Ishikawa (cell line): ENCODE measurements around the gene ACTG1.

ENCODE experiments used
- CEBPB ChIP-seq: IDR thresholded peaks from 2 replicates; pipeline ENCODE4 v1.6.1; 2012
- CREB1 ChIP-seq: IDR thresholded peaks from 2 replicates; pipeline ENCODE4 v1.6.1; 2012; ENCODE audit warnings: low read depth
- EGR1 ChIP-seq: IDR thresholded peaks from 2 replicates; pipeline ENCODE4 v1.6.1; 2012
- EP300 ChIP-seq: IDR thresholded peaks from 2 replicates; pipeline ENCODE4 v1.6.1; 2012; ENCODE audit warnings: borderline replicate concordance
- FOXM1 ChIP-seq: IDR thresholded peaks from 2 replicates; pipeline ENCODE4 v1.6.1; 2012; ENCODE audit warnings: low read depth, borderline replicate concordance
- NFIC ChIP-seq: IDR thresholded peaks from 2 replicates; pipeline ENCODE4 v1.6.1; 2012
- RAD21 ChIP-seq: IDR thresholded peaks from 2 replicates; pipeline ENCODE4 v1.6.1; 2012; ENCODE audit warnings: low read depth
- TAF1 ChIP-seq: IDR thresholded peaks from 2 replicates; pipeline ENCODE4 v1.6.1; 2012; ENCODE audit warnings: low read depth, mild to moderate bottlenecking
- TCF12 ChIP-seq: IDR thresholded peaks from 2 replicates; pipeline ENCODE4 v1.6.1; 2012; ENCODE audit warnings: low read depth
- TEAD4 ChIP-seq: IDR thresholded peaks from 2 replicates; pipeline ENCODE4 v1.6.1; 2012
- YY1 ChIP-seq: IDR thresholded peaks from 2 replicates; pipeline ENCODE4 v1.6.1; 2012; ENCODE audit warnings: low read depth
- ZBTB7A ChIP-seq: IDR thresholded peaks from 2 replicates; pipeline ENCODE4 v1.6.1; 2012; ENCODE audit warnings: low read depth
- TF ChIP-seq, protein P1 (sequence below): IDR thresholded peaks from 2 replicates; pipeline ENCODE4 v1.6.1; 2012; ENCODE audit warnings: low read depth, mild to moderate bottlenecking
- TF ChIP-seq, protein P2 (sequence below): IDR thresholded peaks from 2 replicates; pipeline ENCODE4 v1.6.1; 2012
- TF ChIP-seq, protein P3 (sequence below): IDR thresholded peaks from 2 replicates; pipeline ENCODE4 v1.6.1; 2012

The ACTG1 gene

DNA sequence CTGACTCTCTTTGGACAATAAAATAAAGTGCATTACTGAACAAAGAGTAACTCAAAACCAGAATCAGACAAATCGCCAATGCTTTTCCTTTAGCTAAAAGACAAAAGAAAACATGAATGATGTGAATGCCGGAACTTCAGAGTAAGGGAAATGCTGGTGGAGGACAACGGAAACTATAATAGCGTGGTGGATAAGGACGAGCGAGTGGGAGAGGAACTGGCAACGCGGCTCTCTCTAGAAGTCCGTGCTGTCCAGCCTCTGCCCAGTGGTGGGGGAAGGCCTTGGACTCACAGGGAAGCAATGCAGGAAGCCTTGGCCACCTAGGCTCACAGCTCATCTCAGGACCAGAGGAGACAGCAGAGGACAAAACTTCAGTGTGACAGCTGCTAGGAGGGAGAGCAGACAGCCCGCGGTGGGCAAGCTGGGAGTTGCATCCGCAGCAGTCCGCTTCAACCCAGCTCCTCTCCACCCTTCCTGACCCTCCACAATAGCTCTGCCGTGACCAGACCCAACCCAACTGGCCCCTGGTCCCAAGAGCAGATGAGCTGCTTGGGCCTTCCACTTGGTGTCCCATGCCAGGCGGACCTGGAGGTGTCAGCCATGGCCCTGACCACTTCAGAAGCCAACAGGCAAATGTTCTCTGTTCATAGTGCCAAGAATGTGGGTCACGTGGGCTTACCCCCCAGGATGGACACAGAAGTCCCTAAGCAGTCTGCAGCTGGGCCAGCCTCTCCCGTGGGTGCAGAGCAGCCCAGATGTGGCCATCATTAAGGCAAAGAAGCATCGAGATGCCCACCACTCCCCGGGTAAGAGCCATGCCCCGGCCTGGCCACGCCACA lies 44.9 kb upstream of the ACTG1 start:
- no peak for TF ChIP-seq TCF12
- TF ChIP-seq, protein P1, sequence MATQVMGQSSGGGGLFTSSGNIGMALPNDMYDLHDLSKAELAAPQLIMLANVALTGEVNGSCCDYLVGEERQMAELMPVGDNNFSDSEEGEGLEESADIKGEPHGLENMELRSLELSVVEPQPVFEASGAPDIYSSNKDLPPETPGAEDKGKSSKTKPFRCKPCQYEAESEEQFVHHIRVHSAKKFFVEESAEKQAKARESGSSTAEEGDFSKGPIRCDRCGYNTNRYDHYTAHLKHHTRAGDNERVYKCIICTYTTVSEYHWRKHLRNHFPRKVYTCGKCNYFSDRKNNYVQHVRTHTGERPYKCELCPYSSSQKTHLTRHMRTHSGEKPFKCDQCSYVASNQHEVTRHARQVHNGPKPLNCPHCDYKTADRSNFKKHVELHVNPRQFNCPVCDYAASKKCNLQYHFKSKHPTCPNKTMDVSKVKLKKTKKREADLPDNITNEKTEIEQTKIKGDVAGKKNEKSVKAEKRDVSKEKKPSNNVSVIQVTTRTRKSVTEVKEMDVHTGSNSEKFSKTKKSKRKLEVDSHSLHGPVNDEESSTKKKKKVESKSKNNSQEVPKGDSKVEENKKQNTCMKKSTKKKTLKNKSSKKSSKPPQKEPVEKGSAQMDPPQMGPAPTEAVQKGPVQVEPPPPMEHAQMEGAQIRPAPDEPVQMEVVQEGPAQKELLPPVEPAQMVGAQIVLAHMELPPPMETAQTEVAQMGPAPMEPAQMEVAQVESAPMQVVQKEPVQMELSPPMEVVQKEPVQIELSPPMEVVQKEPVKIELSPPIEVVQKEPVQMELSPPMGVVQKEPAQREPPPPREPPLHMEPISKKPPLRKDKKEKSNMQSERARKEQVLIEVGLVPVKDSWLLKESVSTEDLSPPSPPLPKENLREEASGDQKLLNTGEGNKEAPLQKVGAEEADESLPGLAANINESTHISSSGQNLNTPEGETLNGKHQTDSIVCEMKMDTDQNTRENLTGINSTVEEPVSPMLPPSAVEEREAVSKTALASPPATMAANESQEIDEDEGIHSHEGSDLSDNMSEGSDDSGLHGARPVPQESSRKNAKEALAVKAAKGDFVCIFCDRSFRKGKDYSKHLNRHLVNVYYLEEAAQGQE: no peak
- TF ChIP-seq, protein P2, sequence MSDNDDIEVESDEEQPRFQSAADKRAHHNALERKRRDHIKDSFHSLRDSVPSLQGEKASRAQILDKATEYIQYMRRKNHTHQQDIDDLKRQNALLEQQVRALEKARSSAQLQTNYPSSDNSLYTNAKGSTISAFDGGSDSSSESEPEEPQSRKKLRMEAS: no peak
- TF ChIP-seq, protein P3, sequence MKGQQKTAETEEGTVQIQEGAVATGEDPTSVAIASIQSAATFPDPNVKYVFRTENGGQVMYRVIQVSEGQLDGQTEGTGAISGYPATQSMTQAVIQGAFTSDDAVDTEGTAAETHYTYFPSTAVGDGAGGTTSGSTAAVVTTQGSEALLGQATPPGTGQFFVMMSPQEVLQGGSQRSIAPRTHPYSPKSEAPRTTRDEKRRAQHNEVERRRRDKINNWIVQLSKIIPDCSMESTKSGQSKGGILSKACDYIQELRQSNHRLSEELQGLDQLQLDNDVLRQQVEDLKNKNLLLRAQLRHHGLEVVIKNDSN: no peak
- no peak for TF ChIP-seq CREB1
- no peak for TF ChIP-seq YY1
- no peak for TF ChIP-seq TAF1
- TF ChIP-seq EGR1: no peak
- no peak for TF ChIP-seq FOXM1
- no peak for TF ChIP-seq NFIC
- no peak for TF ChIP-seq ZBTB7A
- TF ChIP-seq EP300: no peak
- no peak for TF ChIP-seq RAD21
- TF ChIP-seq CEBPB: no peak
- no peak for TF ChIP-seq TEAD4

DNA sequence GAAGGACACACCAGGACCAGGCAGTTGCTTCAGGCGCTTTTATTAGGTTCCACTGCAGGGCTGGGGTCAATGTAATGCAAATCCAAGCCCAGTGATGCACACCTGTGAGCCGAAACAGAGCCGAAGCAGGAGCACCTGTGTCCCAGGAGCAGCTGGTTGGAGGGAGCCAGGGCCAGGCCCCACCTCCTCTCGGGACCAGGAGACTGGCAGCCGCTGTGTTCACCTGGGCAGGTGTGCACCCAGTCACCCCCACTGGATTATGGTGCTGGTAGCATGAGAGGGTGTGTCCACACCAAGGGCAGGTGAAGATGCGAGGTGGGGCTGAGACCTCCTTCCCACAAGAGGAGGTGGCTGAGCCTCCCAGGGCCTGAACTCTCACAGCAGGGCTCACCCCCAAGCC lies 44.3 kb upstream of the ACTG1 start:
- no peak for TF ChIP-seq TEAD4
- TF ChIP-seq NFIC: no peak
- no peak for TF ChIP-seq EP300
- TF ChIP-seq CEBPB: no peak
- TF ChIP-seq, protein P3: no peak
- no peak for TF ChIP-seq ZBTB7A

DNA sequence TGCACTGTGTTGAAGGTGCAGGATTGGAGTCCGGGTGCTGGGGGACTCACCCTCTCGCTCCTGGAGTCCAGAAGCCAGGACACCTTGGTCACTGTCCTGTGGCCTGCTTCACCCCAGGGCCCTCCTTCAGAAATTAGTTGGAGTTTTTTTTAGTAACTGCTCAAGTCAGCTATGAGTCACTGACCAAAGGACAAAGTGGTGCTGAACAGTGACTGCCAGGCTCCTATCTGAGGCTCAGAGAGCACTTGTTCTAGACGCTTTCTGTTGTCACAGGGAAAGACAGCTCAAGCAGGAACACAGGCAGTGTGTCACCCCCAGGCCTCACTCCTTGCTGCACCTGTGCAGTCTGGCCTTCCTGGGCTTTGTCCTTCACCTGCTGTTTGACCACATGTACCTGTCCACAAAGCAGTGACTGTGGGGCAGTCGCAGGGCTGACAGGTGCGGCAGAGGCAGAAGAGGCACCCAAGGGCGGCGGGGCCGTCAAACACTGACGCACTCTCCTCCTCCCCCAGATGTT lies 43.6 kb upstream of the ACTG1 start:
- TF ChIP-seq RAD21: no peak
- no peak for TF ChIP-seq ZBTB7A
- no peak for TF ChIP-seq FOXM1
- no peak for TF ChIP-seq EGR1
- TF ChIP-seq, protein P3: no peak
- TF ChIP-seq CREB1: no peak
- TF ChIP-seq NFIC: no peak
- no peak for TF ChIP-seq TEAD4
- TF ChIP-seq TCF12: no peak
- TF ChIP-seq, protein P1: no peak
- no peak for TF ChIP-seq CEBPB

DNA sequence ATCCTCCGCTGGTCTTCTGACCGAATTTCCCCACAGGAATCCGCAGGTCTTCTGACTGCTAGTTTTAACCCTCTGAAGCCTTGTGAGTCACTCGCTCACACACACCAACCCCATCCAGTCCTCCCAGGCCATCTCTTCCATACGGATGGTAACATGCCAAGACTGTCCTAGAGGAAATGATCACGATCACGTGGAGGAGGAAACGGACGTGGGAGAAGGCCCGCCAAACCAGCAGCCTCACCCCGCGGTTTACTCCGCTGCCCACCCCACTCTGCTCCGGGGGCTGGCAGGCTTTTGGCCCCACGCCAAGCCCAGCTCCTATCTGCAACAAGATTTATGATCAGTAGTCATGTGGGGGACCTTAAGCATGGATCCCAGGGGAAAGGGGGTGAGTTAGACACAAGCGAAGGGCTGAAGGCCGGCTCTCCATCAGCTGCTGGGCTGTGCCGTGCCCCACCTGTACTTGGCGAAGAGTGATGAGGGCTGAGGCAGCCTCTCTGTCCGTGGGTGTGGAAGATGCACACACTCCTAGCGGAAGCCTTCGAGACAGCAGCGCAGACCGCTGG lies 41.1 kb upstream of the ACTG1 start:
- TF ChIP-seq TEAD4 (no peak), YY1 (no peak), CEBPB (no peak), NFIC (peak; percentile 70)
- TF ChIP-seq, protein P3: peak; percentile 86
- TF ChIP-seq, protein P2: no peak; the same call in 1 of the 2 replicates

DNA sequence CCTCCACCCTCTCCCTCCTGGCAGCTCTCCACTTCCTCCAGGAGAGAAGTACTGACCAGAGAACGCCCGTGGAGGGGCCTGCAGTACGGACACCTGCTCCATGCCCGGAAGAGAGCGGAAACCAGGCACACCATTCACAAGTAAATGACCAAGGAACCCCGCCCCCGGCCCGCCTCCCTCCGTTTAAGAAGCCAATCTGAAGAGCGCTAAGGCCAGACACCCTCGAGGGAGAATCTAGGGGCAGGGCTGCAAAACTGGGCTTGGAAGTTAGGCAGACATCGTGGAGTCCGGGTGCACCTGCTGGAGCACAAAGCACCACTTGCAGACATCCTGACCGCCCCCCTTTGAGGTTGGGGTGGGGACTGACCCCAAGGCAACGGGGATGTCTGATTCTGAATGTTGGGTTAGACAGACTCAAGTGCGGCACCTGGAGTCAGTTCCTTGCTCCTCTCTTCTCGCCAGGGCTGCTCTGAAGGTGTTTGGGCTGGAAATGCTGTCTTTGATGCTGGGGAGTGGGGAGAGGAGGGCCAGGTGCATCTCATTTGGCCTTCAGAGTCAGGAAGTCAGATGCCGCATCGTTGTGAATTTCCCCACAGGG lies 40.5 kb upstream of the ACTG1 start:
- TF ChIP-seq EP300: 0 out of 2 replicates have a peak, but pooled peaks have one; percentile 10
- TF ChIP-seq TAF1: peak; percentile 27; the same call in 1 of the 2 replicates
- TF ChIP-seq, protein P2: 0 out of 2 replicates have a peak, but pooled peaks have one; percentile 1
- TF ChIP-seq, protein P1: no peak
